K562 (cell line): ENCODE results near the gene NUF2. TPM values are rescaled to one million over a fixed set of nuclear protein-coding genes. Genes with fewer than 3 reads are reported as not detected.

Experiments
- ATAC-seq: fragments of 200-7000 bp; cut with Tn5 transposase; 3 replicates; pipeline ENCODE4 v1.9.1; 2020; ENCODE audit warnings: moderate library complexity
- BruUV-seq: library from RNA; stranded (reverse); fragments of 400-500 nt; replicated peaks from 2 replicates; lab custom pipeline; 2021; lab: Mats Ljungman, UMichigan
- CTCF ChIA-PET: fragments of 300-600 bp; formaldehyde crosslinking; extraction: SDS; loops from one replicate; lab custom pipeline; 2021; ENCODE audit warnings: low intra/inter-chr PET ratio; lab: Yijun Ruan, JAX
- POLR2A ChIA-PET: fragments of 300-600, 350-650 bp; sonication (Branson Sonifier 250); formaldehyde crosslinking; extraction: SDS; loops from one replicate; lab custom pipeline; 2021; ENCODE audit warnings: antibody characterized with exemption, inconsistent platforms; lab: Yijun Ruan, JAX
- DNase-seq, 4 experiments: peaks; one replicate each; pipeline versions ENCODE4 v3.0.0 to v3.0.0-alpha.2; 2011 to 2018; ENCODE audit warnings: low spot score in 3 of 4, mixed read lengths in 3 of 4; ENCODE audit errors: extremely low read depth in 1 of 4
- FAIRE-seq: peaks from 2 replicates; lab custom pipeline; 2011; peaks lifted over from hg19 to GRCh38; lab: Jason Lieb, UNC
- H2AFZ ChIP-seq: 2 replicates; pipeline ENCODE4 v1.6.0; 2011; ENCODE audit warnings: low read depth, low read length, control low read depth, inconsistent platforms
- H3K27ac ChIP-seq: fragments of 200-600 bp; 3 replicates; pipeline ENCODE4 v1.8.0; 2011; ENCODE audit warnings: low read depth, mild to moderate bottlenecking, control low read depth, inconsistent platforms, low read length, moderate library complexity, mixed read lengths; ENCODE audit errors: extremely low read depth
- H3K27me3 ChIP-seq, 2 experiments: fragments of 300-600 bp in 1 of 2; 2 replicates in 1 of 2; 3 replicates in 1 of 2; pipeline versions ENCODE4 v1.6.0 to v1.8.0; 2011; ENCODE audit warnings: inconsistent platforms in 2 of 2, low read length in 2 of 2, mild to moderate bottlenecking in 1 of 2, mixed read lengths in 1 of 2, moderate library complexity in 1 of 2; ENCODE audit not compliant: control insufficient read depth in 2 of 2, insufficient read depth in 2 of 2
- H3K36me3 ChIP-seq: fragments of 300-600 bp; 3 replicates; pipeline ENCODE4 v1.8.0; 2011; ENCODE audit warnings: mild to moderate bottlenecking, low read length, inconsistent platforms; ENCODE audit not compliant: control insufficient read depth, insufficient read depth
- H3K4me1 ChIP-seq, 2 experiments: fragments of 200-600 bp in 1 of 2; replicated peaks in 1 of 2; 2 replicates in 1 of 2; 3 replicates in 1 of 2; pipeline versions ENCODE4 v1.5.1 to v1.8.0; 2011; ENCODE audit warnings: inconsistent platforms in 2 of 2, low read length in 2 of 2, mild to moderate bottlenecking in 1 of 2, mixed read lengths in 1 of 2, moderate library complexity in 1 of 2; ENCODE audit not compliant: control insufficient read depth in 2 of 2, insufficient read depth in 2 of 2
- H3K4me2 ChIP-seq: 2 replicates; pipeline ENCODE4 v1.6.1; 2011; ENCODE audit warnings: low read length, control low read depth, inconsistent platforms, mixed read lengths; ENCODE audit not compliant: insufficient read depth
- H3K4me3 ChIP-seq: fragments of 200-600 bp; sonication (generic), shearing (Covaris generic); 2 replicates; pipeline ENCODE4 v1.5.1; 2016; ENCODE audit warnings: control low read depth, inconsistent platforms
- H3K79me2 ChIP-seq: fragments of 200-600 bp; 3 replicates; pipeline ENCODE4 v1.8.0; 2011; ENCODE audit warnings: low read length, inconsistent platforms; ENCODE audit not compliant: control insufficient read depth, insufficient read depth
- H3K9ac ChIP-seq, 2 experiments: 2 replicates each; pipeline versions ENCODE4 v1.6.0 to v1.6.1; 2011; ENCODE audit warnings: low read depth in 2 of 2, low read length in 2 of 2, control low read depth in 1 of 2, inconsistent platforms in 1 of 2, mild to moderate bottlenecking in 1 of 2, mixed read lengths in 1 of 2; ENCODE audit not compliant: insufficient read depth in 1 of 2
- H3K9me1 ChIP-seq: one replicate; pipeline ENCODE4 v1.6.0; 2011; ENCODE audit warnings: inconsistent platforms, mild to moderate bottlenecking, low read length, moderate library complexity; ENCODE audit not compliant: control insufficient read depth, insufficient read depth
- H3K9me3 ChIP-seq: replicated peaks from 2 replicates; pipeline ENCODE4 v1.5.1; 2011; ENCODE audit warnings: low read depth, low read length, inconsistent platforms; ENCODE audit not compliant: control insufficient read depth, insufficient read depth
- H4K20me1 ChIP-seq: replicated peaks from 2 replicates; pipeline ENCODE4 v1.6.1; 2011; ENCODE audit warnings: low read length, inconsistent platforms, mixed read lengths; ENCODE audit not compliant: control insufficient read depth, insufficient read depth
- HIVEP1 ChIP-seq: fragments of 250-450 bp; sonication (Bioruptor Pico); IDR thresholded peaks from 2 replicates; pipeline ENCODE4 v1.4.0; 2020; ENCODE audit warnings: mild to moderate bottlenecking
- MEF2D ChIP-seq: conservative IDR thresholded peaks from 2 replicates; pipeline ENCODE4 v1.6.1; 2016; ENCODE audit warnings: low read depth, missing genetic modification characterization, missing compliant biosample characterization
- NFXL1 ChIP-seq: fragments of 450-650 bp; formaldehyde crosslinking; IDR thresholded peaks from 2 replicates; pipeline ENCODE4 v1.4.0; 2021; ENCODE audit warnings: mild to moderate bottlenecking
- RB1 ChIP-seq: fragments of 450-650 bp; IDR thresholded peaks from 2 replicates; pipeline ENCODE4 v1.6.1; 2017; ENCODE audit warnings: low read depth, mild to moderate bottlenecking
- REST ChIP-seq, 2 experiments: fragments of 450-650 bp; formaldehyde crosslinking in 1 of 2; IDR thresholded peaks; 2 replicates each; pipeline versions ENCODE4 v1.4.0 to v1.6.1; 2014 to 2020; ENCODE audit warnings: mild to moderate bottlenecking in 2 of 2, borderline replicate concordance in 1 of 2, low read depth in 1 of 2
- SREBF2 ChIP-seq: sonication (generic); formaldehyde crosslinking; IDR thresholded peaks from 2 replicates; pipeline ENCODE4 v1.4.0; 2020; ENCODE audit warnings: mild to moderate bottlenecking, missing genetic modification reagents
- TCF15 ChIP-seq: fragments of 250-450 bp; sonication (Bioruptor Pico); IDR thresholded peaks from 2 replicates; pipeline ENCODE4 v1.8.0; 2022; ENCODE audit warnings: moderate library complexity, mild to moderate bottlenecking, inconsistent platforms
- ZBTB43 ChIP-seq: sonication (generic); formaldehyde crosslinking; IDR thresholded peaks from 2 replicates; pipeline ENCODE4 v1.8.0; 2023; ENCODE audit warnings: mild to moderate bottlenecking, missing genetic modification reagents
- ZNF134 ChIP-seq: fragments of 250-450 bp; sonication (Bioruptor Pico); conservative IDR thresholded peaks from 2 replicates; pipeline ENCODE4 v1.4.0; 2020
- ZNF324 ChIP-seq: fragments of 250-450 bp; sonication (Bioruptor Pico); IDR thresholded peaks from 2 replicates; pipeline ENCODE4 v1.4.0; 2020; ENCODE audit warnings: mild to moderate bottlenecking
- WGBS: fragments of 100-300 bp; shearing (Covaris generic); methylation state at CpG from one replicate; pipeline ENCODE4 v1.1.6; 2016; ENCODE audit warnings: low coverage, mixed read lengths; ENCODE audit not compliant: insufficient coverage; ENCODE audit errors: missing lambda C conversion rate; 5-methylcytosine and 5-hydroxymethylcytosine counted together
- in situ Hi-C: fragments of 300-500 bp; cut with MboI; formaldehyde crosslinking; loops from 4 replicates; pipeline ENCODE4 v1.15.0; 2018; ENCODE audit warnings: inconsistent platforms, mixed read lengths
- intact Hi-C: fragments of 100-400 bp; cut with micrococcal nuclease; formaldehyde crosslinking; loops from 2 replicates; pipeline ENCODE4 v1.14.2; 2022
- polyA plus RNA-seq, 8 experiments: library from polyadenylated mRNA; depleted of rRNA in 4 of 8; stranded (reverse) in 5 of 8; unstranded in 3 of 8; fragments of >200 nt; fragmentation: Nextera tagmentation in 2 of 8; fragmentation: Illumina TruSeq in 1 of 8; extraction: Ambion mirVana in 2 of 8; extraction: Trizol in 1 of 8; gene quantifications; 2 replicates each; pipeline versions ENCODE4 v1.2.1 to v1.2.3, GENCODE V29; 2011 to 2014; ENCODE audit warnings: inconsistent platforms in 1 of 8, missing spikeins in 1 of 8
- total RNA-seq, 7 experiments: library from RNA; depleted of rRNA in 6 of 7; stranded (reverse); fragments of >200 nt in 6 of 7; fragmentation: Illumina TruSeq in 2 of 7; extraction: Trizol in 2 of 7; gene quantifications; 2 replicates each; pipeline versions ENCODE4 v1.2.1 to v1.2.3, GENCODE V29; 2011 to 2021; ENCODE audit warnings: low replicate concordance in 1 of 7

The NUF2 gene
- total and polyA plus RNA-seq, 9 of the 15 experiments (the other 6 are each of a cell fraction or from before 2014, with no cell fraction given), result 42.5 to 90.0 (median 60.3) TPM

GRCh38 chr1:163308811-163309210 is 12.9 kb upstream of the NUF2 start (continued):
- TF ChIP-seq ZBTB43 (CRISPR knock-in tag) (no peak), HIVEP1 (CRISPR knock-in tag) (no peak), TCF15 (CRISPR knock-in tag) (no peak), RB1 (no peak), MEF2D (tag) (no peak)
- TF ChIP-seq, all 486 proteins: peak for 0

- in situ Hi-C loops (no loop called here), intact Hi-C loops (loop anchor here (1.0 to 2.0 kb wide), 4 partner anchors 141 to 467 kb away; no protein-coding TSS in a partner anchor)
- Histone ChIP-seq H3K4me1 (no peaks in the 10 kb centered on the region; a peak in 1 of 5 replicates), H3K27me3 (no peaks in the 10 kb centered on the region), H3K9me3 (no peaks in the 10 kb centered on the region), H3K79me2 (peaks cover 8% of the 10 kb centered on the region), H3K9me1 (no peaks in the 10 kb centered on the region), H2AFZ (no peak overlapping the region), H3K27ac (no peak overlapping the region), H3K4me2 (no peak overlapping the region), H3K36me3 (peaks cover 15% of the 10 kb centered on the region; the same call in 2 of the 3 replicates), H3K9ac (no peak overlapping the region), H3K4me3 (no peak overlapping the region), H4K20me1 (no peaks in the 10 kb centered on the region)
- peak; percentile 40 for FAIRE-seq
- 29% methylated on average over 6 of the region's 6 CpGs for WGBS
- no TSS peak for BruUV-seq
- ATAC-seq, result peak; percentile 71
- POLR2A ChIA-PET, result interaction anchor here (1.6 kb wide), 1 partner anchor 10 kb away, joined by 4 read pairs; no protein-coding TSS in a partner anchor
- peak in 3 of 4 experiments; percentile 22 to 57 (median 39) for DNase-seq
- CTCF ChIA-PET, result interaction anchor here (0.7 to 2.1 kb wide), 5 partner anchors 244 to 468 kb away, joined by 4 to 19 read pairs (median 7); no protein-coding TSS in a partner anchor
- TF ChIP-seq SREBF2 (no peak), ZNF324 (no peak), ZNF134 (no peak), NFXL1 (CRISPR knock-in tag) (no peak), REST (IDR thresholded peaks at IDR 0.05; ENCODE audit: borderline replicate concordance) (peak; percentile 46; the same call in 1 of the 2 replicates), REST (CRISPR knock-in tag; IDR thresholded peaks at IDR 0.05; ENCODE audit: low read depth) (no peak)
Measured at GRCh38 chr1:163315773-163316374, 5.9 kb upstream of the NUF2 start.
